ENCODE data around the gene GLRA1.

DNA sequence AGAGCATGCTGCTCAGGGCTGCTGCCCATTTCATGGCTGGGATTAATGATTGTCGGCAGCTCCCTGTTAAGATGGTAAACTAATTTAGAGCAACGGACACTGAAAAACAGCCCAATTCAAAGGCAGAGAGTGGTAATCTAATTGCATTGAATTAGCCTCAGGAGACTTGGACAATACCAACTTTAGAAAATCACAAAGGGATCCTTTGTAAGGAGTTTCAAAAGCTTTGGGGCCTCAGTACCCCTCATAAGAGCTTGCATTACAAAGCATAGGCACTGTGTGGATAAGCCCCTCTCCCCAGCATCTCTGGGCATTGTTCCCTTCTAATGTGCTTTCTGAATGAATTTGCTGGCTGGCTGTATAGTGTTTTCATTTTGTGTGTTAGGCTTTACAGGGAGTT lies 6.7 kb downstream of the GLRA1 start:
- TF ChIP-seq, protein P1, sequence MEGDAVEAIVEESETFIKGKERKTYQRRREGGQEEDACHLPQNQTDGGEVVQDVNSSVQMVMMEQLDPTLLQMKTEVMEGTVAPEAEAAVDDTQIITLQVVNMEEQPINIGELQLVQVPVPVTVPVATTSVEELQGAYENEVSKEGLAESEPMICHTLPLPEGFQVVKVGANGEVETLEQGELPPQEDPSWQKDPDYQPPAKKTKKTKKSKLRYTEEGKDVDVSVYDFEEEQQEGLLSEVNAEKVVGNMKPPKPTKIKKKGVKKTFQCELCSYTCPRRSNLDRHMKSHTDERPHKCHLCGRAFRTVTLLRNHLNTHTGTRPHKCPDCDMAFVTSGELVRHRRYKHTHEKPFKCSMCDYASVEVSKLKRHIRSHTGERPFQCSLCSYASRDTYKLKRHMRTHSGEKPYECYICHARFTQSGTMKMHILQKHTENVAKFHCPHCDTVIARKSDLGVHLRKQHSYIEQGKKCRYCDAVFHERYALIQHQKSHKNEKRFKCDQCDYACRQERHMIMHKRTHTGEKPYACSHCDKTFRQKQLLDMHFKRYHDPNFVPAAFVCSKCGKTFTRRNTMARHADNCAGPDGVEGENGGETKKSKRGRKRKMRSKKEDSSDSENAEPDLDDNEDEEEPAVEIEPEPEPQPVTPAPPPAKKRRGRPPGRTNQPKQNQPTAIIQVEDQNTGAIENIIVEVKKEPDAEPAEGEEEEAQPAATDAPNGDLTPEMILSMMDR (IDR thresholded peaks at IDR 0.05): no peak
- TF ChIP-seq POLR2A (IDR thresholded peaks at IDR 0.05): no peak

Measured in vagina (tissue), 2 donors.